A549 (cell line): Measurements from ENCODE around the gene DOK7. TPM values are rescaled to one million over a fixed set of nuclear protein-coding genes. Genes with fewer than 3 reads are reported as not detected.

Experiments
- ATAC-seq, 2 experiments: fragments of 200-7000 bp in 1 of 2; fragments of >200 bp in 1 of 2; cut with Nextera tagmentation in 1 of 2; cut with Tn5 transposase in 1 of 2; 3 replicates each; pipeline versions ENCODE4 v1.8.0 to v1.9.1; 2018 to 2020; ENCODE audit warnings: mild to moderate bottlenecking in 1 of 2, moderate library complexity in 1 of 2
- CTCF ChIA-PET: fragments of 300-600 bp; sonication (Branson Sonifier 250); formaldehyde crosslinking; extraction: SDS; loops from one replicate; lab custom pipeline; 2021; ENCODE audit warnings: antibody characterized with exemption, inconsistent platforms; lab: Yijun Ruan, JAX
- POLR2A ChIA-PET: fragments of 350-600 bp; formaldehyde crosslinking; extraction: SDS; loops from one replicate; lab custom pipeline; 2021; ENCODE audit warnings: antibody characterized with exemption, inconsistent platforms; lab: Yijun Ruan, JAX
- DNase-seq, 2 experiments: peaks; one replicate each; pipeline versions ENCODE4 v3.0.0 to v3.0.0-alpha.2; 2011 to 2016; ENCODE audit warnings: low read depth in 1 of 2, low spot score in 1 of 2
- FAIRE-seq: peaks from 2 replicates; lab custom pipeline; 2011; peaks lifted over from hg19 to GRCh38; lab: Jason Lieb, UNC
- H3K27ac ChIP-seq, 2 experiments: fragments of >200 bp; sonication (Bioruptor Twin); formaldehyde crosslinking; 3 replicates each; pipeline ENCODE4 v1.5.1; 2016 to 2017
- H3K4me1 ChIP-seq: fragments of >200 bp; sonication (Bioruptor Twin); formaldehyde crosslinking; 3 replicates; pipeline ENCODE4 v1.6.1; 2016
- H3K4me2 ChIP-seq: fragments of >200 bp; sonication (Bioruptor Twin); formaldehyde crosslinking; 3 replicates; pipeline ENCODE4 v1.6.1; 2016
- H3K4me3 ChIP-seq: fragments of >200 bp; sonication (Bioruptor Twin); formaldehyde crosslinking; 3 replicates; pipeline ENCODE4 v1.5.1; 2016
- H3K9me3 ChIP-seq: fragments of >200 bp; sonication (Bioruptor Twin); formaldehyde crosslinking; 3 replicates; pipeline ENCODE4 v1.6.1; 2016
- BHLHE40 ChIP-seq: IDR thresholded peaks from 2 replicates; pipeline ENCODE4 v1.6.1; 2012; ENCODE audit warnings: low read depth, low read length, inconsistent platforms
- CEBPB ChIP-seq, 2 experiments: fragments of >200 bp in 1 of 2; sonication (Bioruptor Twin) in 1 of 2; formaldehyde crosslinking in 1 of 2; IDR thresholded peaks; 2 replicates each; pipeline ENCODE4 v1.6.1; 2012 to 2016
- CHD2 ChIP-seq: fragments of 150-350 bp; IDR thresholded peaks from 2 replicates; pipeline ENCODE4 v1.6.1; 2014; ENCODE audit warnings: low read length; ENCODE audit not compliant: partially characterized antibody
- EHMT2 ChIP-seq: fragments of 200-600 bp; sonication (generic); IDR thresholded peaks from 2 replicates; pipeline ENCODE4 v1.6.1; 2016; ENCODE audit warnings: antibody characterized with exemption, low read depth, mild to moderate bottlenecking, moderate library complexity
- EP300 ChIP-seq, 2 experiments: fragments of >200 bp; sonication (Bioruptor Twin); formaldehyde crosslinking; IDR thresholded peaks; 2 replicates in 1 of 2; 3 replicates in 1 of 2; pipeline ENCODE4 v1.6.1; 2016 to 2017
- ESRRA ChIP-seq: fragments of 150-350 bp; IDR thresholded peaks from 2 replicates; pipeline ENCODE4 v1.6.1; 2014; ENCODE audit warnings: mild to moderate bottlenecking, low read length, borderline replicate concordance
- GATA3 ChIP-seq: IDR thresholded peaks from 2 replicates; pipeline ENCODE4 v1.6.1; 2012; ENCODE audit warnings: borderline replicate concordance
- HDAC2 ChIP-seq: fragments of 200-600 bp; sonication (generic); IDR thresholded peaks from 2 replicates; pipeline ENCODE4 v1.6.1; 2016
- HOXA7 ChIP-seq: fragments of 250-450 bp; sonication (Bioruptor Pico); IDR thresholded peaks from 2 replicates; pipeline ENCODE4 v1.5.0; 2020; ENCODE audit warnings: mild to moderate bottlenecking, moderate library complexity
- HOXB13 ChIP-seq: fragments of 250-450 bp; sonication (Bioruptor Pico); IDR thresholded peaks from 2 replicates; pipeline ENCODE4 v1.5.0; 2020; ENCODE audit warnings: low read depth, mild to moderate bottlenecking, moderate library complexity
- JUNB ChIP-seq: fragments of >200 bp; sonication (Bioruptor Twin); formaldehyde crosslinking; IDR thresholded peaks from 2 replicates; pipeline ENCODE4 v1.6.1; 2016
- MAFK ChIP-seq: fragments of 450-650 bp; IDR thresholded peaks from 2 replicates; pipeline ENCODE4 v1.6.1; 2014; ENCODE audit not compliant: partially characterized antibody
- MAZ ChIP-seq: fragments of 150-350 bp; IDR thresholded peaks from 2 replicates; pipeline ENCODE4 v1.6.1; 2014; ENCODE audit warnings: antibody characterized with exemption, low read depth, low read length, borderline replicate concordance
- NFE2L2 ChIP-seq: fragments of 150-350 bp; conservative IDR thresholded peaks from 2 replicates; pipeline ENCODE4 v1.6.1; 2014; ENCODE audit warnings: low read length
- NPAS2 ChIP-seq: fragments of 250-450 bp; sonication (Bioruptor Pico); IDR thresholded peaks from 2 replicates; pipeline ENCODE4 v1.8.0; 2022; ENCODE audit warnings: mild to moderate bottlenecking, moderate library complexity, borderline replicate concordance
- POLR2A ChIP-seq: IDR thresholded peaks from 2 replicates; pipeline ENCODE4 v1.6.1; 2012; ENCODE audit warnings: mild to moderate bottlenecking, low read length
- RAD21 ChIP-seq, 2 experiments: fragments of >200 bp in 1 of 2; sonication (Bioruptor Twin) in 1 of 2; formaldehyde crosslinking in 1 of 2; IDR thresholded peaks in 1 of 2; conservative IDR thresholded peaks in 1 of 2; 2 replicates in 1 of 2; 3 replicates in 1 of 2; pipeline ENCODE4 v1.6.1; 2012 to 2018; ENCODE audit warnings: inconsistent platforms in 1 of 2
- RCOR1 ChIP-seq: fragments of 150-350 bp; IDR thresholded peaks from 2 replicates; pipeline ENCODE4 v1.6.1; 2014; ENCODE audit warnings: antibody characterized with exemption, low read length, low read depth
- RFX5 ChIP-seq: fragments of 450-650 bp; IDR thresholded peaks from 2 replicates; pipeline ENCODE4 v1.7.1; 2014; ENCODE audit warnings: antibody characterized with exemption, mild to moderate bottlenecking, moderate library complexity
- SMC3 ChIP-seq: fragments of >200 bp; sonication (Bioruptor Twin); formaldehyde crosslinking; IDR thresholded peaks from 3 replicates; pipeline ENCODE4 v1.6.1; 2018; ENCODE audit warnings: inconsistent platforms
- ZFP36 ChIP-seq: fragments of 450-650 bp; IDR thresholded peaks from 2 replicates; pipeline ENCODE4 v1.6.1; 2014; ENCODE audit warnings: borderline replicate concordance; ENCODE audit not compliant: partially characterized antibody
- WGBS: methylation state at CpG from one replicate; pipeline ENCODE4 v1.1.6; 2017; ENCODE audit errors: missing lambda C conversion rate; 5-methylcytosine and 5-hydroxymethylcytosine counted together
- polyA plus RNA-seq, 4 experiments: library from polyadenylated mRNA; depleted of rRNA in 3 of 4; stranded (reverse); fragments of >200 nt; fragmentation: RNase III in 1 of 4; extraction: RNeasy Plus Mini Kit Qiagen cat#74134 plus additional on column Dnase treatment in 1 of 4; gene quantifications; 2 replicates in 3 of 4; 3 replicates in 1 of 4; pipeline ENCODE4 v1.2.3, GENCODE V29; 2011 to 2017
- TF ChIP-seq, protein P1 (sequence below): fragments of 200-600 bp; sonication (generic); IDR thresholded peaks from 2 replicates; pipeline ENCODE4 v1.6.1; 2016; ENCODE audit warnings: antibody characterized with exemption, mild to moderate bottlenecking, moderate library complexity
- TF ChIP-seq, protein P2 (sequence below): fragments of 250-450 bp; sonication (Bioruptor Pico); IDR thresholded peaks from 2 replicates; pipeline ENCODE4 v1.5.0; 2020; ENCODE audit warnings: low read depth, mild to moderate bottlenecking, moderate library complexity
- TF ChIP-seq, protein P3 (sequence below): fragments of 150-350 bp; IDR thresholded peaks from 2 replicates; pipeline ENCODE4 v1.6.1; 2014; ENCODE audit warnings: low read depth, mild to moderate bottlenecking, low read length
- TF ChIP-seq, protein P4 (sequence below): fragments of >200 bp; sonication (Bioruptor Twin); formaldehyde crosslinking; IDR thresholded peaks from 3 replicates; pipeline ENCODE4 v1.5.1; 2016
- TF ChIP-seq, protein P5 (sequence below): fragments of >200 bp; sonication (Bioruptor Twin); formaldehyde crosslinking; IDR thresholded peaks from 3 replicates; pipeline ENCODE4 v1.6.1; 2016
- TF ChIP-seq, protein P6 (sequence below): IDR thresholded peaks from 2 replicates; pipeline ENCODE4 v1.6.1; 2012
- TF ChIP-seq, protein P7 (sequence below): IDR thresholded peaks from 2 replicates; pipeline ENCODE4 v1.6.1; 2012; ENCODE audit warnings: low read depth, borderline replicate concordance

Gene DOK7
- polyA plus RNA-seq, 2 of the 4 experiments (the other 2 are of a cell fraction), result 0.17 to 0.21 TPM

DNA sequence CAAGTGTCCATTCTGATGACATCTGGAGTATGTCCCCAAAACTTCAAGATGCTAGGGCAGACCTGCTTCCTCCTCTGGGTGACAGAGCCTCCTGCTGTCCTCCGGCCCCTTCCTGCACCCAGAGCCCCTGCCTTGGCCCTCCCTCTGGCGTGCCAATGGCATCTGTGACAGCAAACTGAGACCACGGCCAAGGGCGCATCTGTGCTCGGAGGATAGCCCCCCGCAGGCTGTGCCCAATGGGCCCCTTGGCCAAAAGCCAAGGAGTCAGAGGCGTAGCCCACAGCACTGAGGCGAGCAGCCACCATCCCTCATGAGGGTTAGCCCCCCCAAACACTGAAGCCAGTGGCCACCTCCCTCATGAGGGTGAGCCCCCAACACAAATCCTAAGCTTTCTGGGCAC lies 61.2 kb downstream of the DOK7 start:
- WGBS, result 81% methylated on average over 7 of the region's 8 CpGs
- CTCF ChIA-PET, result no interaction called here
- FAIRE-seq (no peak), DNase-seq (no peak), ATAC-seq (no peak)
- no peaks in the 10 kb centered on the region for H3K4me1 ChIP-seq
- POLR2A ChIA-PET, result no interaction called here
- TF ChIP-seq MAFK, result no peak
- TF ChIP-seq, protein P1, sequence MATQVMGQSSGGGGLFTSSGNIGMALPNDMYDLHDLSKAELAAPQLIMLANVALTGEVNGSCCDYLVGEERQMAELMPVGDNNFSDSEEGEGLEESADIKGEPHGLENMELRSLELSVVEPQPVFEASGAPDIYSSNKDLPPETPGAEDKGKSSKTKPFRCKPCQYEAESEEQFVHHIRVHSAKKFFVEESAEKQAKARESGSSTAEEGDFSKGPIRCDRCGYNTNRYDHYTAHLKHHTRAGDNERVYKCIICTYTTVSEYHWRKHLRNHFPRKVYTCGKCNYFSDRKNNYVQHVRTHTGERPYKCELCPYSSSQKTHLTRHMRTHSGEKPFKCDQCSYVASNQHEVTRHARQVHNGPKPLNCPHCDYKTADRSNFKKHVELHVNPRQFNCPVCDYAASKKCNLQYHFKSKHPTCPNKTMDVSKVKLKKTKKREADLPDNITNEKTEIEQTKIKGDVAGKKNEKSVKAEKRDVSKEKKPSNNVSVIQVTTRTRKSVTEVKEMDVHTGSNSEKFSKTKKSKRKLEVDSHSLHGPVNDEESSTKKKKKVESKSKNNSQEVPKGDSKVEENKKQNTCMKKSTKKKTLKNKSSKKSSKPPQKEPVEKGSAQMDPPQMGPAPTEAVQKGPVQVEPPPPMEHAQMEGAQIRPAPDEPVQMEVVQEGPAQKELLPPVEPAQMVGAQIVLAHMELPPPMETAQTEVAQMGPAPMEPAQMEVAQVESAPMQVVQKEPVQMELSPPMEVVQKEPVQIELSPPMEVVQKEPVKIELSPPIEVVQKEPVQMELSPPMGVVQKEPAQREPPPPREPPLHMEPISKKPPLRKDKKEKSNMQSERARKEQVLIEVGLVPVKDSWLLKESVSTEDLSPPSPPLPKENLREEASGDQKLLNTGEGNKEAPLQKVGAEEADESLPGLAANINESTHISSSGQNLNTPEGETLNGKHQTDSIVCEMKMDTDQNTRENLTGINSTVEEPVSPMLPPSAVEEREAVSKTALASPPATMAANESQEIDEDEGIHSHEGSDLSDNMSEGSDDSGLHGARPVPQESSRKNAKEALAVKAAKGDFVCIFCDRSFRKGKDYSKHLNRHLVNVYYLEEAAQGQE, result no peak
- no peak for TF ChIP-seq POLR2A
- TF ChIP-seq, protein P2, sequence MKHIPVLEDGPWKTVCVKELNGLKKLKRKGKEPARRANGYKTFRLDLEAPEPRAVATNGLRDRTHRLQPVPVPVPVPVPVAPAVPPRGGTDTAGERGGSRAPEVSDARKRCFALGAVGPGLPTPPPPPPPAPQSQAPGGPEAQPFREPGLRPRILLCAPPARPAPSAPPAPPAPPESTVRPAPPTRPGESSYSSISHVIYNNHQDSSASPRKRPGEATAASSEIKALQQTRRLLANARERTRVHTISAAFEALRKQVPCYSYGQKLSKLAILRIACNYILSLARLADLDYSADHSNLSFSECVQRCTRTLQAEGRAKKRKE (CRISPR knock-in tag), result no peak
- no peak for TF ChIP-seq HDAC2
- TF ChIP-seq BHLHE40, result no peak
- TF ChIP-seq, protein P3, sequence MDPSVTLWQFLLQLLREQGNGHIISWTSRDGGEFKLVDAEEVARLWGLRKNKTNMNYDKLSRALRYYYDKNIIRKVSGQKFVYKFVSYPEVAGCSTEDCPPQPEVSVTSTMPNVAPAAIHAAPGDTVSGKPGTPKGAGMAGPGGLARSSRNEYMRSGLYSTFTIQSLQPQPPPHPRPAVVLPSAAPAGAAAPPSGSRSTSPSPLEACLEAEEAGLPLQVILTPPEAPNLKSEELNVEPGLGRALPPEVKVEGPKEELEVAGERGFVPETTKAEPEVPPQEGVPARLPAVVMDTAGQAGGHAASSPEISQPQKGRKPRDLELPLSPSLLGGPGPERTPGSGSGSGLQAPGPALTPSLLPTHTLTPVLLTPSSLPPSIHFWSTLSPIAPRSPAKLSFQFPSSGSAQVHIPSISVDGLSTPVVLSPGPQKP, result no peak
- TF ChIP-seq, protein P4, sequence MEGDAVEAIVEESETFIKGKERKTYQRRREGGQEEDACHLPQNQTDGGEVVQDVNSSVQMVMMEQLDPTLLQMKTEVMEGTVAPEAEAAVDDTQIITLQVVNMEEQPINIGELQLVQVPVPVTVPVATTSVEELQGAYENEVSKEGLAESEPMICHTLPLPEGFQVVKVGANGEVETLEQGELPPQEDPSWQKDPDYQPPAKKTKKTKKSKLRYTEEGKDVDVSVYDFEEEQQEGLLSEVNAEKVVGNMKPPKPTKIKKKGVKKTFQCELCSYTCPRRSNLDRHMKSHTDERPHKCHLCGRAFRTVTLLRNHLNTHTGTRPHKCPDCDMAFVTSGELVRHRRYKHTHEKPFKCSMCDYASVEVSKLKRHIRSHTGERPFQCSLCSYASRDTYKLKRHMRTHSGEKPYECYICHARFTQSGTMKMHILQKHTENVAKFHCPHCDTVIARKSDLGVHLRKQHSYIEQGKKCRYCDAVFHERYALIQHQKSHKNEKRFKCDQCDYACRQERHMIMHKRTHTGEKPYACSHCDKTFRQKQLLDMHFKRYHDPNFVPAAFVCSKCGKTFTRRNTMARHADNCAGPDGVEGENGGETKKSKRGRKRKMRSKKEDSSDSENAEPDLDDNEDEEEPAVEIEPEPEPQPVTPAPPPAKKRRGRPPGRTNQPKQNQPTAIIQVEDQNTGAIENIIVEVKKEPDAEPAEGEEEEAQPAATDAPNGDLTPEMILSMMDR, result no peak
- TF ChIP-seq MAZ, result no peak
- no peak for TF ChIP-seq NPAS2 (CRISPR knock-in tag)
- TF ChIP-seq EHMT2, result no peak
- TF ChIP-seq ESRRA, result no peak
- TF ChIP-seq HOXB13, result no peak
- no peak for TF ChIP-seq ZFP36
- no peak for TF ChIP-seq RAD21 (conservative IDR thresholded peaks at IDR 0.05 in 1 of 2, IDR thresholded peaks at IDR 0.05 in 1 of 2)
- no peak for TF ChIP-seq RCOR1
- TF ChIP-seq JUNB, result no peak
- TF ChIP-seq, protein P5, sequence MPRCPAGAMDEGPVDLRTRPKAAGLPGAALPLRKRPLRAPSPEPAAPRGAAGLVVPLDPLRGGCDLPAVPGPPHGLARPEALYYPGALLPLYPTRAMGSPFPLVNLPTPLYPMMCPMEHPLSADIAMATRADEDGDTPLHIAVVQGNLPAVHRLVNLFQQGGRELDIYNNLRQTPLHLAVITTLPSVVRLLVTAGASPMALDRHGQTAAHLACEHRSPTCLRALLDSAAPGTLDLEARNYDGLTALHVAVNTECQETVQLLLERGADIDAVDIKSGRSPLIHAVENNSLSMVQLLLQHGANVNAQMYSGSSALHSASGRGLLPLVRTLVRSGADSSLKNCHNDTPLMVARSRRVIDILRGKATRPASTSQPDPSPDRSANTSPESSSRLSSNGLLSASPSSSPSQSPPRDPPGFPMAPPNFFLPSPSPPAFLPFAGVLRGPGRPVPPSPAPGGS, result no peak
- no peak for TF ChIP-seq HOXA7
- H3K9me3 ChIP-seq, result no peaks in the 10 kb centered on the region
- H3K4me2 ChIP-seq, result no peak overlapping the region
- no peak overlapping the region for H3K27ac ChIP-seq
- no peak overlapping the region for H3K4me3 ChIP-seq

DNA sequence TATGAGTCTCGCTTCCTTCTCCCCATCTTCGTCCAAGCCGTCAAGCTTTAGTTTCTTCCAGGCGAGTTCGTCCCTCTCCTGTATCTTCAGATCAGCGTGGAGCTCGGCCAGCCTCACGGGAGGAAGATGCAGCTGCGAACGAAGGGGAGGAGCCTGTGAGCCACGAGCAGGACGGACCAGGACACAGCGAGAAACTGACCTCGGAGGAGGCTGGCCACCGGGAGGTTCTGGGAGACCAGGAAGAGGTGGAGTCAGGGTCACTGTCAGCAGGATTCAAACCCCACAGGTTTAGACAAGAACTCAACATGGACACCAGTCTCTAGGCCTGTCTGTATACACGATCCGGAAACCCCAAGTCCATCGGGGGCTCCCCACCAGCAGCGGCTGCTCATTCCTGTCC lies 61.8 kb downstream of the DOK7 start:
- no peak overlapping the region for H3K4me3 ChIP-seq
- H3K9me3 ChIP-seq, result no peaks in the 10 kb centered on the region
- DNase-seq (no peak), ATAC-seq (no peak), FAIRE-seq (no peak)
- ChIA-PET CTCF (no interaction called here), POLR2A (no interaction called here)
- no peak overlapping the region for H3K27ac ChIP-seq
- no peaks in the 10 kb centered on the region for H3K4me1 ChIP-seq
- H3K4me2 ChIP-seq, result no peak overlapping the region
- WGBS, result 88% methylated on average over 18 of the region's 19 CpGs
- TF ChIP-seq NFE2L2, result no peak
- no peak for TF ChIP-seq SMC3
- no peak for TF ChIP-seq HDAC2
- TF ChIP-seq CHD2, result no peak
- TF ChIP-seq GATA3, result no peak
- TF ChIP-seq RFX5, result no peak
- TF ChIP-seq, protein P6, sequence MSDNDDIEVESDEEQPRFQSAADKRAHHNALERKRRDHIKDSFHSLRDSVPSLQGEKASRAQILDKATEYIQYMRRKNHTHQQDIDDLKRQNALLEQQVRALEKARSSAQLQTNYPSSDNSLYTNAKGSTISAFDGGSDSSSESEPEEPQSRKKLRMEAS, result no peak
- TF ChIP-seq, protein P7, sequence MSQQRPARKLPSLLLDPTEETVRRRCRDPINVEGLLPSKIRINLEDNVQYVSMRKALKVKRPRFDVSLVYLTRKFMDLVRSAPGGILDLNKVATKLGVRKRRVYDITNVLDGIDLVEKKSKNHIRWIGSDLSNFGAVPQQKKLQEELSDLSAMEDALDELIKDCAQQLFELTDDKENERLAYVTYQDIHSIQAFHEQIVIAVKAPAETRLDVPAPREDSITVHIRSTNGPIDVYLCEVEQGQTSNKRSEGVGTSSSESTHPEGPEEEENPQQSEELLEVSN, result no peak
- no peak for TF ChIP-seq EHMT2
- TF ChIP-seq, protein P3, result no peak
- TF ChIP-seq EP300 (IDR thresholded peaks at IDR 0.05), result no peak
- TF ChIP-seq CEBPB (IDR thresholded peaks at IDR 0.05), result no peak
